Osteoblast (primary cell): Measurements from ENCODE around the gene NFKB1. TPM values are rescaled to one million over a fixed set of nuclear protein-coding genes. Genes with fewer than 3 reads are reported as not detected.
A peak's percentile ranks its signal among the peaks of the same experiment; 100 is the strongest.

ENCODE experiments used
- DNase-seq: peaks from one replicate; pipeline ENCODE4 v3.0.0; 2011; ENCODE audit warnings: low spot score, mixed read lengths; ENCODE audit not compliant: insufficient read length; ENCODE audit errors: missing footprints
- H2AFZ ChIP-seq: 2 replicates; pipeline ENCODE4 v1.6.0; 2011; ENCODE audit warnings: mild to moderate bottlenecking, low read length
- H3K27ac ChIP-seq: 2 replicates; pipeline ENCODE4 v1.5.1; 2011; ENCODE audit warnings: mild to moderate bottlenecking, low read depth, low read length, moderate library complexity
- H3K27me3 ChIP-seq: 2 replicates; pipeline ENCODE4 v1.6.0; 2012; ENCODE audit warnings: mild to moderate bottlenecking, control low read depth, inconsistent platforms, low read length, moderate library complexity; ENCODE audit not compliant: insufficient read depth
- H3K36me3 ChIP-seq: 2 replicates; pipeline ENCODE4 v1.5.1; 2011; ENCODE audit warnings: mild to moderate bottlenecking, low read length, control low read depth, moderate library complexity; ENCODE audit not compliant: insufficient read depth
- H3K4me1 ChIP-seq: 2 replicates; pipeline ENCODE4 v1.5.1; 2011; ENCODE audit warnings: mild to moderate bottlenecking, low read length, control low read depth, moderate library complexity; ENCODE audit not compliant: insufficient read depth
- H3K4me2 ChIP-seq: 2 replicates; pipeline ENCODE4 v1.6.0; 2011; ENCODE audit warnings: mild to moderate bottlenecking, low read length; ENCODE audit not compliant: insufficient read depth
- H3K4me3 ChIP-seq: fragments of 200-600 bp; sonication (generic); 3 replicates; pipeline ENCODE4 v1.5.1; 2012; ENCODE audit warnings: mild to moderate bottlenecking, low read length, inconsistent platforms; ENCODE audit not compliant: insufficient read depth
- H3K79me2 ChIP-seq: 2 replicates; pipeline ENCODE4 v1.6.0; 2012; ENCODE audit warnings: mild to moderate bottlenecking, low read length, control low read depth, inconsistent platforms; ENCODE audit not compliant: insufficient read depth
- H3K9me3 ChIP-seq: 2 replicates; pipeline ENCODE4 v1.5.1; 2011; ENCODE audit warnings: low read depth, low read length, control low read depth
- H4K20me1 ChIP-seq: 2 replicates; pipeline ENCODE4 v1.6.0; 2012; ENCODE audit warnings: mild to moderate bottlenecking, low read length, control low read depth; ENCODE audit not compliant: insufficient read depth
- total RNA-seq: library from RNA; depleted of rRNA; stranded (reverse); fragments of >200 nt; gene quantifications from 2 replicates; pipeline ENCODE4 v1.2.3, GENCODE V29; 2012
- TF ChIP-seq, protein P1 (sequence below): IDR thresholded peaks from 2 replicates; pipeline ENCODE4 v1.5.1; 2011; ENCODE audit warnings: mild to moderate bottlenecking, low read depth, low read length, moderate library complexity; ENCODE audit errors: extremely low read depth

NFKB1 gene
- total RNA-seq, 1 donor, result 27.1 TPM

DNA sequence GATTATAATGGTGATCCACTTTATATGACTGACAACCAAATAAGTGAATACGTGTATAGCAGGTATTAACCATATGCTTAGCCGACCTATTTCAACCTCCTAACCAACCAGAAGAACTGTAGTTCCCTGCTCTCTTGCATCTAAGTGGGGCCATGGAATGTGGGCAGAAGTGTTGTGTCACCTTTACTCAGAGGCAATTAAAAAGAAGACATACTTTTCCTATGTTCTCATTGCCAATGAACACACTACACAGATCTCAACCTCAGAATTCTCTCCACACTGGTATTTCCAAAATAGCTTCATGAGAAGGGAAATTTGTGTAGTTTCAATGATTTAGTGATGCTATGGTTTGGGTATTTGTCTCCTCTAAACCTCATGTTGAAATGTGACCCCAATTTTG is 3.2 kb upstream of the NFKB1 start:
- DNase-seq, result no peak
- TF ChIP-seq, protein P1, sequence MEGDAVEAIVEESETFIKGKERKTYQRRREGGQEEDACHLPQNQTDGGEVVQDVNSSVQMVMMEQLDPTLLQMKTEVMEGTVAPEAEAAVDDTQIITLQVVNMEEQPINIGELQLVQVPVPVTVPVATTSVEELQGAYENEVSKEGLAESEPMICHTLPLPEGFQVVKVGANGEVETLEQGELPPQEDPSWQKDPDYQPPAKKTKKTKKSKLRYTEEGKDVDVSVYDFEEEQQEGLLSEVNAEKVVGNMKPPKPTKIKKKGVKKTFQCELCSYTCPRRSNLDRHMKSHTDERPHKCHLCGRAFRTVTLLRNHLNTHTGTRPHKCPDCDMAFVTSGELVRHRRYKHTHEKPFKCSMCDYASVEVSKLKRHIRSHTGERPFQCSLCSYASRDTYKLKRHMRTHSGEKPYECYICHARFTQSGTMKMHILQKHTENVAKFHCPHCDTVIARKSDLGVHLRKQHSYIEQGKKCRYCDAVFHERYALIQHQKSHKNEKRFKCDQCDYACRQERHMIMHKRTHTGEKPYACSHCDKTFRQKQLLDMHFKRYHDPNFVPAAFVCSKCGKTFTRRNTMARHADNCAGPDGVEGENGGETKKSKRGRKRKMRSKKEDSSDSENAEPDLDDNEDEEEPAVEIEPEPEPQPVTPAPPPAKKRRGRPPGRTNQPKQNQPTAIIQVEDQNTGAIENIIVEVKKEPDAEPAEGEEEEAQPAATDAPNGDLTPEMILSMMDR, result no peak
- H3K4me2 ChIP-seq, result no peak overlapping the region
- H3K4me1 ChIP-seq, result peaks cover 11% of the 10 kb centered on the region
- no peaks in the 10 kb centered on the region for H3K9me3 ChIP-seq
- no peak overlapping the region for H2AFZ ChIP-seq
- H3K79me2 ChIP-seq, result peaks cover 19% of the 10 kb centered on the region
- no peak overlapping the region for H3K4me3 ChIP-seq
- no peaks in the 10 kb centered on the region for H3K36me3 ChIP-seq
- no peaks in the 10 kb centered on the region for H4K20me1 ChIP-seq
- no peak overlapping the region for H3K27ac ChIP-seq
- no peaks in the 10 kb centered on the region for H3K27me3 ChIP-seq

DNA sequence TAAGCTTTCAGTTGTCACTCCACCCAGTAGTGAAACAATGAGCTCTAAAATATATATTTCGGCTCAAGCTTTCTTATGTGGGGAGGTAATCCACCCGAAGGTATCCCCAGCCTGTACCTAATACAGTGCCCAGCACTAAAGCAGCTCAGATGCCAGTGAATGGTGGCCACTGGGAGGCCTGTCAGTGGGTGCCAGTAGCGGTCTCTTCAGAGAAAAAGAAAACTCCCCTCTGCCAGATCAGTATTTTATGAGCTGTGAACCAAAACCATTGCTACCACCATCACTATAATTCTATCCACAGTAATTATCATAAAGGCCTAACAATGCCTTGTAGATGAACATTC is 835 bp upstream of the NFKB1 start:
- Histone ChIP-seq H3K9me3 (no peaks in the 10 kb centered on the region), H3K27me3 (no peaks in the 10 kb centered on the region), H3K27ac (peak overlapping the region; percentile 89), H3K79me2 (peaks cover 41% of the 10 kb centered on the region), H2AFZ (peak overlapping the region; percentile 94), H3K4me1 (peaks cover 19% of the 10 kb centered on the region), H4K20me1 (peaks cover 10% of the 10 kb centered on the region), H3K4me3 (peak overlapping the region; percentile 91), H3K36me3 (no peaks in the 10 kb centered on the region), H3K4me2 (peak overlapping the region; percentile 93)
- DNase-seq, result peak; percentile 62
- TF ChIP-seq, protein P1, result peak; percentile 27

DNA sequence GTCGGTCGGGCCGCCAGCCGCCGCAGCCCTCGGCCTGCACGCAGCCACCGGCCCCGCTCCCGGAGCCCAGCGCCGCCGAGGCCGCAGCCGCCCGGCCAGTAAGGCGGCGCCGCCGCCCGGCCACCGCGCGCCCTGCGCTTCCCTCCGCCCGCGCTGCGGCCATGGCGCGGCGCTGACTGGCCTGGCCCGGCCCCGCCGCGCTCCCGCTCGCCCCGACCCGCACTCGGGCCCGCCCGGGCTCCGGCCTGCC is 213 bp downstream of the NFKB1 start:
- DNase-seq, result no peak
- Histone ChIP-seq H3K27ac (peak overlapping the region; percentile 89), H3K9me3 (no peaks in the 10 kb centered on the region), H3K27me3 (no peaks in the 10 kb centered on the region), H4K20me1 (peaks cover 10% of the 10 kb centered on the region), H3K79me2 (peaks cover 50% of the 10 kb centered on the region), H3K4me1 (peaks cover 19% of the 10 kb centered on the region), H2AFZ (peak overlapping the region; percentile 58), H3K4me3 (peak overlapping the region; percentile 91), H3K36me3 (no peaks in the 10 kb centered on the region), H3K4me2 (peak overlapping the region; percentile 93)
- TF ChIP-seq, protein P1, result no peak

DNA sequence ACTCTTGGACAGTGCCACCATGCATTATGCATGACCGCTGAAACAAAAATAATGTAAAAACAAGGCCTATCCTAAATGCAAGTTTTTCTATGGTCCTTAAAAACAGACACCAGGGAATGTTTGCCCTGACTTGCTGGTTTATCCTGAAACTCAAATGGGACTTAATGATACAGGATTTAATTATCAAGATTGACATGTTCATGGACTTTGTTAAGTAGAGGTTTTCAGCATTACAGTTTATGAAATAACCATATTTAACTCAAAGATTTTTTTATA is 1.3 kb downstream of the NFKB1 start:
- no peak overlapping the region for H2AFZ ChIP-seq
- TF ChIP-seq, protein P1, result no peak

More for the DNA sequence above, 1.3 kb downstream of the NFKB1 start:
- H3K4me1 ChIP-seq, result peaks cover 19% of the 10 kb centered on the region
- peak overlapping the region; percentile 91 for H3K4me3 ChIP-seq
- no peaks in the 10 kb centered on the region for H3K9me3 ChIP-seq
- H3K27me3 ChIP-seq, result no peaks in the 10 kb centered on the region
- no peaks in the 10 kb centered on the region for H3K36me3 ChIP-seq
- peaks cover 10% of the 10 kb centered on the region for H4K20me1 ChIP-seq
- H3K79me2 ChIP-seq, result peaks cover 53% of the 10 kb centered on the region
- no peak for DNase-seq
- peak overlapping the region; percentile 89 for H3K27ac ChIP-seq
- H3K4me2 ChIP-seq, result peak overlapping the region; percentile 81
